B cell (primary cell): ENCODE measurements around the gene CELSR3. TPM values are rescaled to one million over a fixed set of nuclear protein-coding genes. Genes with fewer than 3 reads are reported as not detected.

ENCODE experiments used
- ATAC-seq: fragments of 200-7000 bp; cut with Tn5 transposase; one replicate; pipeline ENCODE4 v1.10.0; 2021; ENCODE audit warnings: low read depth, mild to moderate bottlenecking, moderate number of reproducible peaks, moderate library complexity
- CTCF ChIA-PET: fragments of 350-600 bp; sonication (Branson Sonifier 250); formaldehyde crosslinking; loops from one replicate; lab custom pipeline; 2021; ENCODE audit warnings: antibody characterized with exemption, inconsistent platforms; lab: Charles Lee
- POLR2A ChIA-PET: fragments of 350-600 bp; sonication (Branson Sonifier 250); formaldehyde crosslinking; loops from one replicate; lab custom pipeline; 2021; ENCODE audit warnings: antibody characterized with exemption; lab: Charles Lee
- DNase-seq: peaks from one replicate; pipeline ENCODE4 v3.0.0; 2013
- H2AFZ ChIP-seq: 2 replicates; pipeline ENCODE4 v1.6.1; 2012; ENCODE audit warnings: mild to moderate bottlenecking, low read depth, low read length; ENCODE audit not compliant: insufficient read depth, poor library complexity, severe bottlenecking
- H3K27ac ChIP-seq, 2 donors: 1 replicate in 1 of 2; 2 replicates in 1 of 2; pipeline ENCODE4 v1.5.1; 2012 to 2013; ENCODE audit warnings: low read length in 2 of 2, mild to moderate bottlenecking in 2 of 2, moderate library complexity in 1 of 2
- H3K27me3 ChIP-seq, 4 experiments: fragments of 200-600 bp in 1 of 4; sonication (generic) in 1 of 4; replicated peaks in 1 of 4; 1 replicate in 2 of 4; 2 replicates in 2 of 4; pipeline versions ENCODE4 v1.6.1 to v1.7.0; 2013 to 2016; ENCODE audit warnings: low read length in 3 of 4, mild to moderate bottlenecking in 2 of 4, mixed read lengths in 1 of 4, moderate library complexity in 1 of 4; ENCODE audit not compliant: insufficient read depth in 4 of 4, control insufficient read depth in 3 of 4; ENCODE audit errors: control extremely low read depth in 1 of 4
- H3K36me3 ChIP-seq, 2 experiments: replicated peaks in 1 of 2; 1 replicate in 1 of 2; 2 replicates in 1 of 2; pipeline versions ENCODE4 v1.6.1 to v1.7.1; 2013; ENCODE audit warnings: low read length in 1 of 2; ENCODE audit not compliant: insufficient read depth in 2 of 2, control insufficient read depth in 1 of 2; ENCODE audit errors: control extremely low read depth in 1 of 2, extremely low read depth in 1 of 2
- H3K4me1 ChIP-seq, 2 donors: fragments of 200-600 bp in 1 of 2; sonication (generic) in 1 of 2; 1 replicate in 1 of 2; 2 replicates in 1 of 2; pipeline versions ENCODE4 v1.5.1 to v1.6.1; 2013 to 2017; ENCODE audit warnings: low read length in 2 of 2; ENCODE audit not compliant: control insufficient read depth in 2 of 2, insufficient read depth in 2 of 2
- H3K4me2 ChIP-seq: replicated peaks from 2 replicates; pipeline ENCODE3; 2012; ENCODE audit warnings: mild to moderate bottlenecking, low read depth, low read length; ENCODE audit not compliant: poor library complexity, severe bottlenecking
- H3K4me3 ChIP-seq, 5 experiments: fragments of 200-600 bp in 1 of 5; sonication (generic) in 1 of 5; 1 replicate in 3 of 5; 2 replicates in 2 of 5; pipeline versions ENCODE4 v1.5.1 to v1.7.0; 2011 to 2016; ENCODE audit warnings: low read length in 4 of 5, mild to moderate bottlenecking in 4 of 5, low read depth in 2 of 5, control low read depth in 1 of 5, moderate library complexity in 1 of 5; ENCODE audit not compliant: insufficient read depth in 1 of 5; ENCODE audit errors: control extremely low read depth in 1 of 5, extremely low read depth in 1 of 5
- H3K79me2 ChIP-seq: fragments of 200-600 bp; sonication (generic); one replicate; pipeline ENCODE4 v1.6.0; 2016; ENCODE audit warnings: low read length; ENCODE audit not compliant: control insufficient read depth, insufficient read depth
- H3K9ac ChIP-seq: fragments of 200-600 bp; sonication (generic); 2 replicates; pipeline ENCODE4 v1.6.1; 2017; ENCODE audit warnings: mild to moderate bottlenecking, low read length, moderate library complexity
- H3K9me3 ChIP-seq, 3 donors: one replicate each; pipeline versions ENCODE4 v1.6.1 to v1.7.1; 2013; ENCODE audit warnings: low read length in 2 of 3; ENCODE audit not compliant: control insufficient read depth in 2 of 3, insufficient read depth in 1 of 3; ENCODE audit errors: control extremely low read depth in 1 of 3
- H4K20me1 ChIP-seq: 2 replicates; pipeline ENCODE4 v1.6.0; 2012; ENCODE audit warnings: mild to moderate bottlenecking, low read length; ENCODE audit not compliant: insufficient read depth, control insufficient read depth, poor library complexity, severe bottlenecking
- H3K27ac Mint-ChIP-seq: one replicate; pipeline ENCODE4 v1.8.0; 2021; ENCODE audit warnings: mixed read lengths
- H3K27me3 Mint-ChIP-seq: one replicate; pipeline ENCODE4 v1.8.0; 2021; ENCODE audit warnings: mixed read lengths
- H3K4me1 Mint-ChIP-seq: one replicate; pipeline ENCODE4 v1.8.0; 2021; ENCODE audit warnings: mixed read lengths
- H3K4me3 Mint-ChIP-seq: one replicate; pipeline ENCODE4 v1.8.0; 2021; ENCODE audit warnings: mixed read lengths
- H3K9me3 Mint-ChIP-seq: one replicate; pipeline ENCODE4 v1.8.0; 2022; ENCODE audit warnings: mixed read lengths; ENCODE audit not compliant: insufficient read depth
- CTCF ChIP-seq: fragments of 200-600 bp; IDR thresholded peaks from one replicate; pipeline ENCODE4 v1.8.0; 2022; ENCODE audit warnings: antibody characterized with exemption, mild to moderate bottlenecking
- EZH2 ChIP-seq: IDR thresholded peaks from 2 replicates; pipeline ENCODE4 v1.6.1; 2012; ENCODE audit warnings: borderline replicate concordance, low read depth, mild to moderate bottlenecking, moderate library complexity, low read length; ENCODE audit not compliant: insufficient read depth, poor library complexity, severe bottlenecking
- WGBS: methylation state at CpG from one replicate; pipeline ENCODE4 v1.1.5; 2013; ENCODE audit warnings: missing lambda C conversion rate; ENCODE audit not compliant: insufficient coverage; 5-methylcytosine and 5-hydroxymethylcytosine counted together
- intact Hi-C: fragments of 100-400 bp; cut with micrococcal nuclease; formaldehyde crosslinking; loops from one replicate; pipeline ENCODE4 v1.10.0; 2022
- polyA plus RNA-seq: library from polyadenylated mRNA; depleted of rRNA; stranded (reverse); fragments of >200 nt; gene quantifications from 2 replicates; pipeline ENCODE4 v1.2.3, GENCODE V29; 2012
- total RNA-seq, 2 donors: library from RNA; stranded (reverse); fragments of 120-200 nt in 1 of 2; gene quantifications; 1 replicate in 1 of 2; 2 replicates in 1 of 2; pipeline versions ENCODE4 v1.2.3 to v1.2.4, GENCODE V29; 2013 to 2022

CELSR3 gene
- total and polyA plus RNA-seq, 2 donors (not counting 1 experiment from before 2014, with no cell fraction given), result 2.4 to 2.5 TPM

GRCh38 chr3:48635222-48636021, 27.3 kb downstream of the CELSR3 start, which contains the start of gene SLC26A6:
TSS of gene SLC26A6 (minus strand) at chr3:48635461. CDS start at chr3:48635393, 68 bp downstream.
- intact Hi-C loops, result loop anchor here (1.0 to 2.0 kb wide), 4 partner anchors 21 to 163 kb away; partner anchors contain the start of gene UQCRC1

More at GRCh38 chr3:48635222-48636021, 27.3 kb downstream of the CELSR3 start, which contains the start of gene SLC26A6:
- ChIA-PET POLR2A (interaction anchor here (0.6 to 1.2 kb wide), 3 partner anchors 22 to 459 kb away, joined by 3 to 9 read pairs (median 3); partner anchors contain the start of gene QRICH1), CTCF (interaction anchor here (0.9 to 1.8 kb wide), 6 partner anchors 21 to 235 kb away, joined by 3 to 7 read pairs (median 4); partner anchors contain the start of genes NCKIPSD and UQCRC1)
- DNase-seq (peak; percentile 89), ATAC-seq (peak; percentile 98)
- no peaks in the 10 kb centered on the region for H3K27me3 Mint-ChIP-seq
- no peaks in the 10 kb centered on the region for H3K9me3 Mint-ChIP-seq
- Histone ChIP-seq H3K4me1 (peaks cover 11 to 17% of the 10 kb centered on the region in 2 donors), H2AFZ (peak within 1 kb of the TSS; percentile 95), H3K9me3 (no peaks in the 10 kb centered on the region), H3K79me2 (no peaks in the 10 kb centered on the region), H3K9ac (peak within 1 kb of the TSS; percentile 80), H4K20me1 (no peaks in the 10 kb centered on the region), H3K27ac (peak within 1 kb of the TSS in 1 of 2 donors; percentile 49), H3K4me2 (peak within 1 kb of the TSS; percentile 98), H3K27me3 (no peaks in the 10 kb centered on the region), H3K36me3 (no peaks in the 10 kb centered on the region), H3K4me3 (peak within 1 kb of the TSS; percentile 48 to 84 (median 77))
- under 1% methylated on average over 68 of the region's 68 CpGs for WGBS
- peaks cover 13% of the 10 kb centered on the region for H3K4me1 Mint-ChIP-seq
- peak within 1 kb of the TSS; percentile 61 for H3K27ac Mint-ChIP-seq
- TF ChIP-seq CTCF, result peak; percentile 28
- TF ChIP-seq EZH2, result no peak
- H3K4me3 Mint-ChIP-seq, result peak within 1 kb of the TSS; percentile 89
